ENCODE results near the gene CLN3. TPM values are rescaled to one million over a fixed set of nuclear protein-coding genes. Genes with fewer than 3 reads are reported as not detected.

Gene CLN3
- total RNA-seq, 1 donor from 2014 or later: 16.9 TPM

Other genes with a start within 250 kb of the CLN3 start
- 0.23 and 0.53 TPM in 2 replicates for gene SBK1, start 199.5 kb downstream of the CLN3 start, total RNA-seq
- gene NPIPB6, start 128.6 kb downstream of the CLN3 start, total RNA-seq: 2.2 TPM in 1 of 2 replicates, not detected in the other
- 141 and 185 TPM in 2 replicates for gene EIF3CL, start 88.2 kb downstream of the CLN3 start, total RNA-seq
- 0.34 TPM in 1 of 2 replicates, not detected in the other for gene NPIPB7, start 19.7 kb downstream of the CLN3 start, total RNA-seq
- not detected in 2 replicates for gene APOBR, start 2.6 kb upstream of the CLN3 start, total RNA-seq
- not detected in 2 replicates for gene IL27, start 14.8 kb upstream of the CLN3 start, total RNA-seq
- gene NUPR1, start 46.9 kb upstream of the CLN3 start, total RNA-seq: 0.10 and 0.23 TPM in 2 replicates
- gene SGF29, start 61.8 kb upstream of the CLN3 start, total RNA-seq: 9.2 and 14.3 TPM in 2 replicates
- not detected in 2 replicates for gene SULT1A2, start 105.0 kb upstream of the CLN3 start, total RNA-seq
- gene SULT1A1, start 118.0 kb upstream of the CLN3 start, total RNA-seq: 1.6 and 2.5 TPM in 2 replicates
- gene NPIPB8, start 146.0 kb upstream of the CLN3 start, total RNA-seq: 0.12 TPM in 1 of 2 replicates, not detected in the other
- 164 and 168 TPM in 2 replicates for gene EIF3C, start 219.4 kb upstream of the CLN3 start, total RNA-seq